Measurements from ENCODE around the gene ZNF638.

- TF ChIP-seq ZNF274 (IDR thresholded peaks at IDR 0.05; ENCODE audit: low read depth, low read length) = no peak
- TF ChIP-seq SUZ12 (IDR thresholded peaks at IDR 0.05; ENCODE audit: extremely low read depth, insufficient read depth, insufficient read length) = no peak
- no peak for TF ChIP-seq YY1 (IDR thresholded peaks at IDR 0.05; ENCODE audit: insufficient read depth, insufficient read length)
Measured at GRCh38 chr2:71482055-71482454, 150.5 kb downstream of the ZNF638 start.

All from NT2/D1 (cell line).